ENCODE data around the gene TBC1D2. TPM values are rescaled to one million over a fixed set of nuclear protein-coding genes. Genes with fewer than 3 reads are reported as not detected.

TBC1D2 gene
- total and polyA plus RNA-seq, 2 of the 13 experiments (the other 11 are each of a cell fraction or from before 2014, with no cell fraction given): 2.0 to 2.8 TPM

- TF ChIP-seq ZNF282 (IDR thresholded peaks at IDR 0.05; ENCODE audit: partially characterized antibody) (no peak), ETS1 (CRISPR knock-in tag; IDR thresholded peaks at IDR 0.05) (no peak), ZNF784 (CRISPR knock-in tag; IDR thresholded peaks at IDR 0.05; ENCODE audit: borderline replicate concordance) (no peak), TRIM24 (CRISPR knock-in tag; IDR thresholded peaks at IDR 0.05) (no peak), SNAPC2 (CRISPR knock-in tag; IDR thresholded peaks at IDR 0.05) (no peak), CHCHD3 (CRISPR knock-in tag; IDR thresholded peaks at IDR 0.05) (no peak), ZNF572 (CRISPR knock-in tag; IDR thresholded peaks at IDR 0.05) (no peak), MAFK (conservative IDR thresholded peaks at IDR 0.05 in 1 of 2, IDR thresholded peaks at IDR 0.05 in 1 of 2; ENCODE audit: low read length in 2 of 2) (no peak)
- Histone ChIP-seq H4K20me1 (ENCODE audit: insufficient read depth, low read length) (no peaks in the 10 kb centered on the region), H3K4me1 (ENCODE audit: insufficient read depth, low read length) (no peaks in the 10 kb centered on the region), H3K36me3 (replicated peaks in 1 of 2; ENCODE audit: control insufficient read depth in 1 of 2, insufficient read depth in 2 of 2, low read length in 2 of 2) (no peaks in the 10 kb centered on the region), H3K27me3 (ENCODE audit: control insufficient read depth in 1 of 2, insufficient read depth in 2 of 2, low read length in 2 of 2) (peaks cover 0 to 7% of the 10 kb centered on the region in 2 experiments; a peak in 1 of 5 replicates), H3K9ac (ENCODE audit: insufficient read depth, low read depth, low read length) (no peak overlapping the region), H3K27ac (ENCODE audit: extremely low read length, insufficient read depth, low read length) (no peak overlapping the region), H3K4me2 (ENCODE audit: low read depth, low read length) (no peak overlapping the region), H3K4me3 (replicated peaks in 1 of 3; ENCODE audit: insufficient read depth in 1 of 3, low read depth in 2 of 3, low read length in 3 of 3) (no peak overlapping the region), H2AFZ (ENCODE audit: low read length) (no peak overlapping the region), H3K79me2 (ENCODE audit: insufficient read depth, low read length) (no peaks in the 10 kb centered on the region), H3K9me3 (ENCODE audit: low read length) (no peaks in the 10 kb centered on the region)
- DNase-seq (ENCODE audit: low spot score) (no peak), FAIRE-seq (no peak), ATAC-seq (no peak)
- intact Hi-C loops (cut with micrococcal nuclease; ENCODE audit: unreplicated experiment) (no loop called here), in situ Hi-C loops (cut with HindIII; ENCODE audit: extremely low pct_ligation_motif_present, low pct_unique_long_range_greater_than_20kb) (no loop called here)
- ChIA-PET CTCF (ENCODE audit: low intra/inter-chr PET ratio, low total read pairs) (no interaction called here), POLR2A (no interaction called here)
- WGBS (ENCODE audit: low lambda C conversion rate): 6% methylated on average over 3 of the region's 3 CpGs
- BruUV-seq (replicated peaks): no TSS peak
Observed at GRCh38 chr9:98300611-98301010, 45.2 kb upstream of the TBC1D2 start.

Measured in HepG2 (cell line).